SU-DHL-6 (cell line): ENCODE results near the gene SNTB2.

Source experiments
- H2AFZ ChIP-seq: fragments of 200-600 bp; sonication (generic); 2 replicates; pipeline ENCODE4 v1.6.1; 2014; ENCODE audit warnings: low read depth, mild to moderate bottlenecking, moderate library complexity, mixed read lengths, antibody characterized with exemption, low read length; ENCODE audit not compliant: severe bottlenecking
- H3F3A ChIP-seq: fragments of 200-600 bp; shearing (Covaris generic); 2 replicates; pipeline ENCODE4 v1.6.0; 2016; ENCODE audit warnings: antibody characterized with exemption, mild to moderate bottlenecking; ENCODE audit not compliant: insufficient read depth
- H3K27ac ChIP-seq: fragments of 200-600 bp; sonication (generic); 2 replicates; pipeline ENCODE4 v1.5.1; 2016; ENCODE audit warnings: low read depth, mild to moderate bottlenecking, low read length, moderate library complexity, mixed read lengths
- H3K27me3 ChIP-seq: fragments of 200-600 bp; sonication (generic), shearing (Covaris generic); 2 replicates; pipeline ENCODE4 v1.6.0; 2014; ENCODE audit warnings: mild to moderate bottlenecking, low read length
- H3K36me3 ChIP-seq: fragments of 200-600 bp; sonication (generic); 2 replicates; pipeline ENCODE4 v1.6.1; 2014; ENCODE audit warnings: mild to moderate bottlenecking, low read length, mixed read lengths
- H3K4me2 ChIP-seq: fragments of 300-600, 200-600 bp; shearing (Covaris generic), sonication (generic); 2 replicates; pipeline ENCODE4 v1.6.0; 2014; ENCODE audit warnings: low read length, low read depth, mild to moderate bottlenecking; ENCODE audit not compliant: poor library complexity, severe bottlenecking
- H3K4me3 ChIP-seq: fragments of 200-600 bp; sonication (generic); 2 replicates; pipeline ENCODE4 v1.5.1; 2014; ENCODE audit warnings: antibody characterized with exemption, low read length, mild to moderate bottlenecking, mixed read lengths; ENCODE audit not compliant: insufficient read depth, poor library complexity, severe bottlenecking
- H3K79me2 ChIP-seq: fragments of 200-600 bp; sonication (generic); 2 replicates; pipeline ENCODE4 v1.6.1; 2014; ENCODE audit warnings: mild to moderate bottlenecking, low read length, moderate library complexity; ENCODE audit not compliant: insufficient read depth
- H3K9ac ChIP-seq: fragments of 200-600 bp; sonication (generic); 2 replicates; pipeline ENCODE4 v1.7.0; 2014; ENCODE audit warnings: mild to moderate bottlenecking, low read length
- H3K9me2 ChIP-seq: fragments of 200-600 bp; sonication (generic); replicated peaks from 2 replicates; pipeline ENCODE4 v1.6.1; 2014; ENCODE audit warnings: low read length; ENCODE audit not compliant: insufficient read depth
- H3K9me3 ChIP-seq: fragments of 200-600 bp; sonication (generic); 2 replicates; pipeline ENCODE4 v1.6.1; 2014; ENCODE audit warnings: low read length, mixed read lengths; ENCODE audit not compliant: insufficient read depth
- H4K20me1 ChIP-seq: fragments of 200-600 bp; sonication (generic); 2 replicates; pipeline ENCODE4 v1.6.1; 2014; ENCODE audit warnings: low read depth, mild to moderate bottlenecking, antibody characterized with exemption, low read length, moderate library complexity, mixed read lengths
- CTCF ChIP-seq: fragments of 200-600 bp; sonication (generic); IDR thresholded peaks from one replicate; pipeline ENCODE4 v1.5.1; 2017; ENCODE audit warnings: antibody characterized with exemption, mild to moderate bottlenecking, low read length, moderate library complexity; ENCODE audit not compliant: insufficient read depth, poor library complexity, severe bottlenecking
- EZH2phosphoT487 ChIP-seq: fragments of 200-600 bp; sonication (generic), shearing (Covaris generic); conservative IDR thresholded peaks from 2 replicates; pipeline ENCODE4 v1.6.1; 2018; ENCODE audit warnings: mild to moderate bottlenecking, antibody characterized with exemption, low read length, moderate library complexity, mixed read lengths

The SNTB2 gene

GRCh38 chr16:69165584-69165983, 21.4 kb upstream of the SNTB2 start:
- peaks cover 49% of the 10 kb centered on the region for H3K36me3 ChIP-seq
- H4K20me1 ChIP-seq = no peaks in the 10 kb centered on the region
- no peak overlapping the region for H3K4me2 ChIP-seq
- H3K9me2 ChIP-seq = no peaks in the 10 kb centered on the region
- H3K9me3 ChIP-seq = no peaks in the 10 kb centered on the region
- no peak overlapping the region for H3K4me3 ChIP-seq
- H3K27me3 ChIP-seq = no peaks in the 10 kb centered on the region
- no peak overlapping the region for H2AFZ ChIP-seq
- TF ChIP-seq EZH2phosphoT487 = no peak
- TF ChIP-seq CTCF = no peak
- H3F3A ChIP-seq = no peaks in the 10 kb centered on the region
- no peaks in the 10 kb centered on the region for H3K79me2 ChIP-seq
- H3K9ac ChIP-seq = no peak overlapping the region
- no peak overlapping the region for H3K27ac ChIP-seq

GRCh38 chr16:69166221-69166833, 20.6 kb upstream of the SNTB2 start:
- H3K4me3 ChIP-seq = no peak overlapping the region
- H2AFZ ChIP-seq = no peak overlapping the region
- H4K20me1 ChIP-seq = no peaks in the 10 kb centered on the region
- 0 out of 2 replicates have a peak, but pooled peaks cover 2% of the 10 kb centered on the region for H3F3A ChIP-seq
- no peaks in the 10 kb centered on the region for H3K79me2 ChIP-seq
- no peaks in the 10 kb centered on the region for H3K9me2 ChIP-seq
- H3K9me3 ChIP-seq = no peaks in the 10 kb centered on the region
- H3K36me3 ChIP-seq = peaks cover 44% of the 10 kb centered on the region
- no peak overlapping the region for H3K9ac ChIP-seq
- H3K27ac ChIP-seq = no peak overlapping the region
- no peaks in the 10 kb centered on the region for H3K27me3 ChIP-seq
- H3K4me2 ChIP-seq = no peak overlapping the region
- TF ChIP-seq CTCF = no peak
- TF ChIP-seq EZH2phosphoT487 = no peak

- H3F3A ChIP-seq = 0 out of 2 replicates have a peak, but pooled peaks cover 2% of the 10 kb centered on the region
- no peaks in the 10 kb centered on the region for H4K20me1 ChIP-seq
- H3K27ac ChIP-seq = no peak overlapping the region
- H3K27me3 ChIP-seq = no peaks in the 10 kb centered on the region
- no peak overlapping the region for H2AFZ ChIP-seq
- no peak overlapping the region for H3K4me3 ChIP-seq
- no peak overlapping the region for H3K4me2 ChIP-seq
- H3K9me2 ChIP-seq = no peaks in the 10 kb centered on the region
- no peak overlapping the region for H3K9ac ChIP-seq
- H3K79me2 ChIP-seq = no peaks in the 10 kb centered on the region
- H3K9me3 ChIP-seq = no peaks in the 10 kb centered on the region
- TF ChIP-seq EZH2phosphoT487 = no peak
- TF ChIP-seq CTCF = no peak
- H3K36me3 ChIP-seq = peaks cover 43% of the 10 kb centered on the region; the same call in 1 of the 2 replicates
Measured at GRCh38 chr16:69166946-69167930, 19.7 kb upstream of the SNTB2 start.
